DND-41 (cell line): ENCODE results near the gene TPH1.

Experiments used
- CTCF ChIP-seq: IDR thresholded peaks from 2 replicates; pipeline ENCODE4 v1.5.1; 2012; ENCODE audit warnings: borderline replicate concordance, low read length, moderate library complexity, mild to moderate bottlenecking; ENCODE audit not compliant: poor library complexity, severe bottlenecking; ENCODE audit errors: extremely low read depth
- EZH2 ChIP-seq: IDR thresholded peaks from 3 replicates; pipeline ENCODE4 v1.6.1; 2012; ENCODE audit warnings: borderline replicate concordance, low read depth, mild to moderate bottlenecking, moderate library complexity, low read length, inconsistent platforms; ENCODE audit not compliant: severe bottlenecking

DNA sequence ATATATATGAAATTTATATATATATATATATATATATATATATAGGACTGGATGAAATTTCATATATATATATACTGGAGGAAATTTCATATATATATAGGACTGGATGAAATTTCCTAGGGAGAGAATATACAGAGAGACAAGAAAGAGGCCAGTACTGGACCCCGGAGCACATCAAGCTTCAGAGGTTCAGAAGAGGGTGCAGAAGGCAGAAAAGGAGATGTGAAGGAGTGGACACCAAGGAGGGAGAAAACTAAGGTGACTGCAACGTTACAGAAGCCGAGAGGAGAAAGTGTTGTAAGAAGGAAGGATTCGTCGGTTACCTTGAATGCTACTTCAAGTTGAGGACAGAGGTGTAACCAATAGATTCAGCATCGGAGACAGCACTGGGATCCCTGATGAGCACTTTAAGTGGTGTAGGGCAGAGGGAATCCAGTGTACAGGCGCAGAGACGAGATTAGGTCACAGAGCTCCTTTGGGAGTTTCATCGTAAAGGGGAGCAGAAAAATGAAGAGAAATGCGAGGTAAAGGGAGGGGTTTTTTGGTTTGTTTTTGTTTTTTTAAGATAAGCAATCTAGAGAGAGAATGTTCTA, 8.5 kb upstream of the TPH1 start:
- no peak for TF ChIP-seq EZH2
- no peak for TF ChIP-seq CTCF
